GM12878 (cell line): ENCODE data around the gene NCAM1. TPM values are rescaled to one million over a fixed set of nuclear protein-coding genes. Genes with fewer than 3 reads are reported as not detected.

Source experiments
- ATAC-seq: fragments of 200-7000 bp; cut with Tn5 transposase; 3 replicates; pipeline ENCODE4 v1.9.1; 2020; ENCODE audit warnings: mild to moderate bottlenecking, moderate library complexity
- BruUV-seq: library from RNA; stranded (reverse); fragments of 400-500 nt; replicated peaks from 2 replicates; lab custom pipeline; 2021; lab: Mats Ljungman, UMichigan
- CTCF ChIA-PET: fragments of 300-600 bp; sonication (Branson Sonifier 250); formaldehyde crosslinking; extraction: SDS; loops from one replicate; lab custom pipeline; 2021; ENCODE audit warnings: inconsistent platforms; lab: Yijun Ruan, JAX
- POLR2A ChIA-PET: fragments of 350-600 bp; formaldehyde crosslinking; extraction: SDS; loops from one replicate; lab custom pipeline; 2021; ENCODE audit warnings: inconsistent platforms; lab: Charles Lee
- RAD21 ChIA-PET: fragments of 300-600 bp; sonication (Branson Sonifier 250); formaldehyde crosslinking; loops from one replicate; lab custom pipeline; 2023; ENCODE audit warnings: antibody characterized with exemption; ENCODE audit not compliant: unreplicated experiment; lab: Charles Lee
- SMC1A ChIA-PET: fragments of 300-600 bp; sonication (Branson Sonifier 250); formaldehyde crosslinking; loops from one replicate; lab custom pipeline; 2023; ENCODE audit not compliant: unreplicated experiment, uncharacterized antibody; lab: Charles Lee
- DNase-seq: peaks from one replicate; pipeline ENCODE4 v3.0.0-alpha.2; 2011; ENCODE audit warnings: low read depth, low spot score
- FAIRE-seq: peaks from 3 replicates; lab custom pipeline; 2011; peaks lifted over from hg19 to GRCh38; lab: Jason Lieb, UNC
- H2AFZ ChIP-seq: 2 replicates; pipeline ENCODE4 v1.6.0; 2011; ENCODE audit warnings: low read depth, low read length, control low read depth; ENCODE audit not compliant: control insufficient read depth
- H3K27ac ChIP-seq: 2 replicates; pipeline ENCODE4 v1.5.1; 2011; ENCODE audit warnings: control low read depth; ENCODE audit not compliant: control insufficient read depth, insufficient read depth
- H3K27me3 ChIP-seq, 2 experiments: replicated peaks in 1 of 2; 2 replicates each; pipeline versions ENCODE4 v1.6.0 to v1.6.1; 2011; ENCODE audit warnings: low read length in 1 of 2; ENCODE audit not compliant: control insufficient read depth in 2 of 2, insufficient read depth in 2 of 2
- H3K36me3 ChIP-seq, 2 experiments: 2 replicates each; pipeline ENCODE4 v1.5.1; 2011; ENCODE audit warnings: low read length in 1 of 2; ENCODE audit not compliant: control insufficient read depth in 2 of 2, insufficient read depth in 2 of 2
- H3K4me1 ChIP-seq: 2 replicates; pipeline ENCODE4 v1.6.1; 2011; ENCODE audit warnings: mild to moderate bottlenecking, low read length, moderate library complexity, mixed read lengths; ENCODE audit not compliant: control insufficient read depth, insufficient read depth
- H3K4me2 ChIP-seq: 2 replicates; pipeline ENCODE4 v1.6.0; 2011; ENCODE audit warnings: control low read depth; ENCODE audit not compliant: control insufficient read depth, insufficient read depth
- H3K4me3 ChIP-seq: fragments of 200-600 bp; sonication (generic); 2 replicates; pipeline ENCODE4 v1.5.1; 2016
- H3K79me2 ChIP-seq: 2 replicates; pipeline ENCODE4 v1.6.0; 2011; ENCODE audit warnings: low read length; ENCODE audit not compliant: control insufficient read depth, insufficient read depth
- H3K9ac ChIP-seq: 2 replicates; pipeline ENCODE4 v1.8.0; 2011; ENCODE audit warnings: low read length, control low read depth, mixed read lengths; ENCODE audit not compliant: control insufficient read depth, insufficient read depth
- H3K9me3 ChIP-seq: replicated peaks from 3 replicates; pipeline ENCODE4 v1.5.1; 2011; ENCODE audit warnings: mild to moderate bottlenecking, low read length; ENCODE audit not compliant: control insufficient read depth, insufficient read depth
- H4K20me1 ChIP-seq: 2 replicates; pipeline ENCODE4 v1.6.0; 2011; ENCODE audit not compliant: control insufficient read depth, insufficient read depth
- CBX3 ChIP-seq: fragments of 200-600 bp; sonication (generic); IDR thresholded peaks from 2 replicates; pipeline ENCODE4 v1.6.1; 2016; ENCODE audit warnings: low read depth, borderline replicate concordance
- CHD1 ChIP-seq: IDR thresholded peaks from 2 replicates; pipeline ENCODE4 v1.6.1; 2012; ENCODE audit warnings: low read depth, low read length, improper control_type of control experiment
- CREM ChIP-seq: IDR thresholded peaks from 2 replicates; pipeline ENCODE4 v1.6.1; 2014; ENCODE audit warnings: antibody characterized with exemption, low read depth
- HDAC2 ChIP-seq: fragments of 200-600 bp; sonication (generic); IDR thresholded peaks from 2 replicates; pipeline ENCODE4 v1.6.1; 2017
- JUNB ChIP-seq: IDR thresholded peaks from 2 replicates; pipeline ENCODE4 v1.6.1; 2016; ENCODE audit warnings: antibody characterized with exemption, mild to moderate bottlenecking
- KAT2A ChIP-seq: conservative IDR thresholded peaks from 2 replicates; pipeline ENCODE4 v1.6.1; 2011; ENCODE audit warnings: low read depth, low read length; ENCODE audit not compliant: control insufficient read depth
- MXI1 ChIP-seq: fragments of 150-350 bp; IDR thresholded peaks from 2 replicates; pipeline ENCODE4 v1.6.1; 2011; ENCODE audit warnings: low read depth, mild to moderate bottlenecking, inconsistent platforms, low read length, improper control_type of control experiment
- YBX1 ChIP-seq: fragments of 450-650 bp; IDR thresholded peaks from 2 replicates; pipeline ENCODE4 v1.6.1; 2016; ENCODE audit warnings: antibody characterized with exemption
- WGBS: methylation state at CpG from one replicate; pipeline ENCODE4 v1.1.6; 2016; ENCODE audit warnings: low lambda C conversion rate; ENCODE audit not compliant: insufficient replicate concordance, insufficient coverage; ENCODE audit errors: missing lambda C conversion rate; 5-methylcytosine and 5-hydroxymethylcytosine counted together
- in situ Hi-C: fragments of 300-500 bp; cut with MboI; formaldehyde crosslinking; loops from 9 replicates; pipeline ENCODE4 v1.14.3; 2018; ENCODE audit warnings: mixed read lengths
- intact Hi-C: fragments of 100-400 bp; cut with micrococcal nuclease; formaldehyde crosslinking; loops from one replicate; pipeline ENCODE4 v1.14.2; 2022; ENCODE audit not compliant: unreplicated experiment
- polyA plus RNA-seq, 11 experiments: library from polyadenylated mRNA; depleted of rRNA in 4 of 11; unstranded in 6 of 11; stranded (reverse) in 5 of 11; fragments of >200 nt; fragmentation: Nextera tagmentation in 4 of 11; fragmentation: Illumina TruSeq in 1 of 11; extraction: Ambion mirVana in 4 of 11; extraction: Trizol in 1 of 11; gene quantifications; 1 replicate in 1 of 11; 2 replicates in 10 of 11; pipeline versions ENCODE4 v1.2.1 to v1.2.3, GENCODE V29; 2011 to 2016; ENCODE audit warnings: inconsistent platforms in 2 of 11, missing spikeins in 2 of 11, low read depth in 1 of 11
- total RNA-seq, 4 experiments: library from RNA; depleted of rRNA in 3 of 4; stranded (reverse); fragments of >200 nt in 3 of 4; fragmentation: Illumina TruSeq in 1 of 4; extraction: Trizol in 1 of 4; gene quantifications; 2 replicates each; pipeline versions ENCODE4 v1.2.1 to v1.2.3, GENCODE V29; 2013 to 2021
- TF ChIP-seq, protein P1 (sequence below): fragments of 450-650 bp; conservative IDR thresholded peaks from 2 replicates; pipeline ENCODE4 v1.6.1; 2017; ENCODE audit warnings: mild to moderate bottlenecking, moderate library complexity
- TF ChIP-seq, protein P2 (sequence below): fragments of 450-650 bp; formaldehyde crosslinking; IDR thresholded peaks from 2 replicates; pipeline ENCODE4 v1.5.0; 2022; ENCODE audit warnings: mild to moderate bottlenecking, missing genetic modification characterization
- TF ChIP-seq, protein P3 (sequence below): IDR thresholded peaks from 2 replicates; pipeline ENCODE4 v1.6.1; 2012; ENCODE audit warnings: low read depth, low read length, improper control_type of control experiment

The NCAM1 gene
- total and polyA plus RNA-seq, 10 of the 15 experiments (the other 5 are each of a cell fraction or from before 2014, with no cell fraction given), result 0.10 to 0.23 (median 0.11) TPM; not detected in 7

DNA sequence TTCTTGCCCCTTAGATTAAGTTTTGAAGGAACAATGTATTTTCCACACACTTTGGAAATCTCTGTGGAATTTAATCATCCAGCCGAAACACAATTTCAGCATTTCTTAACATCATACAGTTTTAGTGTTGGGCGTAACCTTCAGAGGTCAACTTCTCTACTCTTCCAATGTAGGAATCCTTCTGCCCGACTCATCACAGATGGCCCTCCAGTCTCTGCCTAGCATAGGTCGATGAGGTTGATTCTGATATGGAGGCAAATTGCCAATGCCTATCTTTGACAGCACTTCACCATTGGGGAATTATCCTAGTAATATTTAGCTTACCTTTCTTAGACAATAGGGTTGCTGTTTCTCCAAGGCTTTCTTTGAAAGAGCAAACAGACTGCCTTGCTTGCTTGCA is 177.5 kb downstream of the NCAM1 start:
- POLR2A ChIA-PET, result no interaction called here
- in situ Hi-C loops, result no loop called here
- no peak for DNase-seq
- no peaks in the 10 kb centered on the region for H3K4me1 ChIP-seq
- H2AFZ ChIP-seq, result no peak overlapping the region
- H3K79me2 ChIP-seq, result no peaks in the 10 kb centered on the region
- H3K4me3 ChIP-seq, result no peak overlapping the region
- WGBS, result 28% methylated on average over 4 of the region's 4 CpGs
- H3K9me3 ChIP-seq, result no peaks in the 10 kb centered on the region
- no peak for ATAC-seq
- H3K27ac ChIP-seq, result no peak overlapping the region
- intact Hi-C loops, result no loop called here
- CTCF ChIA-PET, result no interaction called here
- no peaks in the 10 kb centered on the region for H3K36me3 ChIP-seq
- TF ChIP-seq, protein P1, sequence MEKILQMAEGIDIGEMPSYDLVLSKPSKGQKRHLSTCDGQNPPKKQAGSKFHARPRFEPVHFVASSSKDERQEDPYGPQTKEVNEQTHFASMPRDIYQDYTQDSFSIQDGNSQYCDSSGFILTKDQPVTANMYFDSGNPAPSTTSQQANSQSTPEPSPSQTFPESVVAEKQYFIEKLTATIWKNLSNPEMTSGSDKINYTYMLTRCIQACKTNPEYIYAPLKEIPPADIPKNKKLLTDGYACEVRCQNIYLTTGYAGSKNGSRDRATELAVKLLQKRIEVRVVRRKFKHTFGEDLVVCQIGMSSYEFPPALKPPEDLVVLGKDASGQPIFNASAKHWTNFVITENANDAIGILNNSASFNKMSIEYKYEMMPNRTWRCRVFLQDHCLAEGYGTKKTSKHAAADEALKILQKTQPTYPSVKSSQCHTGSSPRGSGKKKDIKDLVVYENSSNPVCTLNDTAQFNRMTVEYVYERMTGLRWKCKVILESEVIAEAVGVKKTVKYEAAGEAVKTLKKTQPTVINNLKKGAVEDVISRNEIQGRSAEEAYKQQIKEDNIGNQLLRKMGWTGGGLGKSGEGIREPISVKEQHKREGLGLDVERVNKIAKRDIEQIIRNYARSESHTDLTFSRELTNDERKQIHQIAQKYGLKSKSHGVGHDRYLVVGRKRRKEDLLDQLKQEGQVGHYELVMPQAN, result no peak
- TF ChIP-seq HDAC2 (no peak), CBX3 (no peak)
- no peaks in the 10 kb centered on the region for H4K20me1 ChIP-seq
- SMC1A ChIA-PET, result no interaction called here
- FAIRE-seq, result no peak
- H3K9ac ChIP-seq, result no peak overlapping the region
- H3K4me2 ChIP-seq, result no peak overlapping the region
- RAD21 ChIA-PET, result no interaction called here
- peaks cover 0 to 6% of the 10 kb centered on the region in 2 experiments; a peak in 2 of 4 replicates for H3K27me3 ChIP-seq
- BruUV-seq, result no TSS peak

DNA sequence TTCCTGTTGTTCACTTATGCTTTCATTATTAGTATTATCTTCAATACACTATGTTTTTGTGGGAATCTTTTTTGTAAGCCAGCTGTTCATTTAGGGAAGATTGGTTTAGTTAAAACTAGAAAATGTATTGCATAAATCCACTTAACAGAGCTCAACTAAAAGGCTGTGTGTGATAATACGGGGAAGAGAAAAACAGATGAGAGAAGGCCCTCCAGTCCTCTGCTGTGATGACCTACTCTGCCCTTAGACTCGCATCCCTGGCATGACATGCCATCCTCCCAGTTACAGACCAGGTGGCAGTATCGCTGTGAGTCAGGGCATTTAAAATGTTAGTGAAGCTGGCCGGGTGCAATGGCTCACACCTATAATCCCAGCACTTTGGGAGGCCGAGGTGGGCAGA is 179.8 kb downstream of the NCAM1 start:
- WGBS, result 46% methylated on average over 5 of the region's 5 CpGs
- H2AFZ ChIP-seq, result no peak overlapping the region
- ATAC-seq (no peak), DNase-seq (no peak), FAIRE-seq (no peak)
- intact Hi-C loops (no loop called here), in situ Hi-C loops (no loop called here)
- no peaks in the 10 kb centered on the region for H3K36me3 ChIP-seq
- POLR2A ChIA-PET, result no interaction called here
- RAD21 ChIA-PET, result no interaction called here
- no peak overlapping the region for H3K4me3 ChIP-seq
- H3K4me2 ChIP-seq, result no peak overlapping the region
- SMC1A ChIA-PET, result interaction anchor here (0.6 kb wide), 1 partner anchor 103 kb away, joined by 3 read pairs; no protein-coding TSS in a partner anchor
- no peaks in the 10 kb centered on the region for H3K4me1 ChIP-seq
- no peaks in the 10 kb centered on the region for H4K20me1 ChIP-seq
- H3K27ac ChIP-seq, result no peak overlapping the region
- CTCF ChIA-PET, result interaction anchor here (0.6 kb wide), 1 partner anchor 12 kb away, joined by 3 read pairs; no protein-coding TSS in a partner anchor
- BruUV-seq, result no TSS peak
- no peaks in the 10 kb centered on the region for H3K79me2 ChIP-seq
- no peaks in the 10 kb centered on the region for H3K9me3 ChIP-seq
- peaks cover 0 to 6% of the 10 kb centered on the region in 2 experiments; a peak in 1 of 4 replicates for H3K27me3 ChIP-seq
- no peak overlapping the region for H3K9ac ChIP-seq
- TF ChIP-seq CHD1 (no peak), KAT2A (no peak), MXI1 (no peak), YBX1 (no peak), CREM (no peak), JUNB (no peak)
- TF ChIP-seq, protein P2, sequence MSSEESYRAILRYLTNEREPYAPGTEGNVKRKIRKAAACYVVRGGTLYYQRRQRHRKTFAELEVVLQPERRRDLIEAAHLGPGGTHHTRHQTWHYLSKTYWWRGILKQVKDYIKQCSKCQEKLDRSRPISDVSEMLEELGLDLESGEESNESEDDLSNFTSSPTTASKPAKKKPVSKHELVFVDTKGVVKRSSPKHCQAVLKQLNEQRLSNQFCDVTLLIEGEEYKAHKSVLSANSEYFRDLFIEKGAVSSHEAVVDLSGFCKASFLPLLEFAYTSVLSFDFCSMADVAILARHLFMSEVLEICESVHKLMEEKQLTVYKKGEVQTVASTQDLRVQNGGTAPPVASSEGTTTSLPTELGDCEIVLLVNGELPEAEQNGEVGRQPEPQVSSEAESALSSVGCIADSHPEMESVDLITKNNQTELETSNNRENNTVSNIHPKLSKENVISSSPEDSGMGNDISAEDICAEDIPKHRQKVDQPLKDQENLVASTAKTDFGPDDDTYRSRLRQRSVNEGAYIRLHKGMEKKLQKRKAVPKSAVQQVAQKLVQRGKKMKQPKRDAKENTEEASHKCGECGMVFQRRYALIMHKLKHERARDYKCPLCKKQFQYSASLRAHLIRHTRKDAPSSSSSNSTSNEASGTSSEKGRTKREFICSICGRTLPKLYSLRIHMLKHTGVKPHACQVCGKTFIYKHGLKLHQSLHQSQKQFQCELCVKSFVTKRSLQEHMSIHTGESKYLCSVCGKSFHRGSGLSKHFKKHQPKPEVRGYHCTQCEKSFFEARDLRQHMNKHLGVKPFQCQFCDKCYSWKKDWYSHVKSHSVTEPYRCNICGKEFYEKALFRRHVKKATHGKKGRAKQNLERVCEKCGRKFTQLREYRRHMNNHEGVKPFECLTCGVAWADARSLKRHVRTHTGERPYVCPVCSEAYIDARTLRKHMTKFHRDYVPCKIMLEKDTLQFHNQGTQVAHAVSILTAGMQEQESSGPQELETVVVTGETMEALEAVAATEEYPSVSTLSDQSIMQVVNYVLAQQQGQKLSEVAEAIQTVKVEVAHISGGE, result no peak
- TF ChIP-seq, protein P3, sequence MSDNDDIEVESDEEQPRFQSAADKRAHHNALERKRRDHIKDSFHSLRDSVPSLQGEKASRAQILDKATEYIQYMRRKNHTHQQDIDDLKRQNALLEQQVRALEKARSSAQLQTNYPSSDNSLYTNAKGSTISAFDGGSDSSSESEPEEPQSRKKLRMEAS, result no peak
